ENCODE data around the gene C10orf105.

DNA sequence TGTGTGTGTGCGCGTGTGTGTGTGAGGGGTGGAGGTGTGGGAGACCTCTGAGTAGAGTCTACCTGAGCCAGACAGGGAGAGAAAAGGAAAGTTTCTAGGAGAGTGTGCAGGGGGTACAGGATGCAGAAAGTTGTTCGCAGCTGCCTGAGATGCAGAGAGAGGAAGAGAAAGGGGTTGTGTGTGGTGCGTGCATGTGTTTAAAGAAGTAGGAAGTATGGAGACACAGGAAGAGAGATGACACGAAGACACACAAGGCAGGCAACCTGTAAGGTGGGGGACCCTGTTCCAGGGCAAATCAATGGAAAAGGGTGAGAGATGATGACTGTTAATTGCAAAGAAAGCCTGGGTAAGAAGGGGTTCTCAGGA is 52.2 kb downstream of the C10orf105 start:
- TF ChIP-seq POLR2A (IDR thresholded peaks at IDR 0.05): no peak
- TF ChIP-seq, protein P1, sequence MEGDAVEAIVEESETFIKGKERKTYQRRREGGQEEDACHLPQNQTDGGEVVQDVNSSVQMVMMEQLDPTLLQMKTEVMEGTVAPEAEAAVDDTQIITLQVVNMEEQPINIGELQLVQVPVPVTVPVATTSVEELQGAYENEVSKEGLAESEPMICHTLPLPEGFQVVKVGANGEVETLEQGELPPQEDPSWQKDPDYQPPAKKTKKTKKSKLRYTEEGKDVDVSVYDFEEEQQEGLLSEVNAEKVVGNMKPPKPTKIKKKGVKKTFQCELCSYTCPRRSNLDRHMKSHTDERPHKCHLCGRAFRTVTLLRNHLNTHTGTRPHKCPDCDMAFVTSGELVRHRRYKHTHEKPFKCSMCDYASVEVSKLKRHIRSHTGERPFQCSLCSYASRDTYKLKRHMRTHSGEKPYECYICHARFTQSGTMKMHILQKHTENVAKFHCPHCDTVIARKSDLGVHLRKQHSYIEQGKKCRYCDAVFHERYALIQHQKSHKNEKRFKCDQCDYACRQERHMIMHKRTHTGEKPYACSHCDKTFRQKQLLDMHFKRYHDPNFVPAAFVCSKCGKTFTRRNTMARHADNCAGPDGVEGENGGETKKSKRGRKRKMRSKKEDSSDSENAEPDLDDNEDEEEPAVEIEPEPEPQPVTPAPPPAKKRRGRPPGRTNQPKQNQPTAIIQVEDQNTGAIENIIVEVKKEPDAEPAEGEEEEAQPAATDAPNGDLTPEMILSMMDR (IDR thresholded peaks at IDR 0.05): no peak

Data from heart left ventricle (tissue), 13 donors.